MCF 10A (cell line): Measurements from ENCODE around the gene CXCL8. TPM values are rescaled to one million over a fixed set of nuclear protein-coding genes. Genes with fewer than 3 reads are reported as not detected.

Source experiments
- BruUV-seq: library from RNA; stranded (reverse); fragments of 400-500 nt; replicated peaks from 2 replicates; lab custom pipeline; 2021; lab: Mats Ljungman, UMichigan
- CTCF ChIA-PET: fragments of 300-600 bp; sonication (Branson Sonifier 250); formaldehyde crosslinking; extraction: SDS; loops from one replicate; lab custom pipeline; 2021; ENCODE audit warnings: antibody characterized with exemption, inconsistent platforms; lab: Yijun Ruan, JAX
- POLR2A ChIA-PET: fragments of 300-600, 350-650 bp; sonication (Branson Sonifier 250); formaldehyde crosslinking; extraction: SDS; loops from one replicate; lab custom pipeline; 2020; ENCODE audit warnings: antibody characterized with exemption, inconsistent platforms; lab: Yijun Ruan, JAX
- DNase-seq: peaks from one replicate; pipeline ENCODE4 v3.0.0-alpha.2; 2018; ENCODE audit not compliant: unreplicated experiment
- H3K27ac Mint-ChIP-seq: one replicate; pipeline ENCODE4 v1.8.0; 2022; ENCODE audit warnings: mild to moderate bottlenecking, low read depth, mixed read lengths; ENCODE audit not compliant: unreplicated experiment
- H3K27me3 Mint-ChIP-seq: one replicate; pipeline ENCODE4 v1.8.0; 2022; ENCODE audit warnings: mixed read lengths; ENCODE audit not compliant: insufficient read depth, unreplicated experiment
- H3K36me3 Mint-ChIP-seq: one replicate; pipeline ENCODE4 v1.8.0; 2022; ENCODE audit warnings: mild to moderate bottlenecking, moderate library complexity, mixed read lengths; ENCODE audit not compliant: insufficient read depth, unreplicated experiment
- H3K4me1 Mint-ChIP-seq: one replicate; pipeline ENCODE4 v1.8.0; 2022; ENCODE audit warnings: mixed read lengths; ENCODE audit not compliant: insufficient read depth, unreplicated experiment
- H3K4me3 Mint-ChIP-seq: one replicate; pipeline ENCODE4 v1.8.0; 2022; ENCODE audit warnings: mild to moderate bottlenecking, moderate library complexity, mixed read lengths; ENCODE audit not compliant: unreplicated experiment
- H3K9me3 Mint-ChIP-seq: one replicate; pipeline ENCODE4 v1.8.0; 2022; ENCODE audit warnings: mixed read lengths; ENCODE audit not compliant: unreplicated experiment
- CTCF ChIP-seq: fragments of 200-600 bp; IDR thresholded peaks from one replicate; pipeline ENCODE4 v1.8.0; 2022; ENCODE audit warnings: antibody characterized with exemption, mild to moderate bottlenecking; ENCODE audit not compliant: unreplicated experiment
- intact Hi-C: fragments of 100-400 bp; cut with micrococcal nuclease; formaldehyde crosslinking; loops from 2 replicates; pipeline ENCODE4 v1.14.1; 2022
- total RNA-seq: library from RNA; stranded (reverse); gene quantifications from 2 replicates; pipeline ENCODE4 v1.2.3, GENCODE V29; 2022

CXCL8 gene
- total RNA-seq, 1 experiment from 2014 or later = 36.2 TPM

GRCh38 chr4:73744203-73744602 is 3.8 kb downstream of the CXCL8 start:
- no peak for TF ChIP-seq CTCF
- BruUV-seq = no TSS peak
- Mint-ChIP-seq H3K4me3 (no peak overlapping the region), H3K27ac (no peak overlapping the region), H3K27me3 (no peaks in the 10 kb centered on the region), H3K9me3 (peaks cover 8% of the 10 kb centered on the region), H3K4me1 (peaks cover 18% of the 10 kb centered on the region), H3K36me3 (peaks cover 20% of the 10 kb centered on the region)
- intact Hi-C loops = no loop called here
- no peak for DNase-seq
- POLR2A ChIA-PET = no interaction called here
- CTCF ChIA-PET = no interaction called here

GRCh38 chr4:73750730-73751129 is 10.4 kb downstream of the CXCL8 start:
- H3K27me3 Mint-ChIP-seq = no peaks in the 10 kb centered on the region
- TF ChIP-seq CTCF = no peak
- peaks cover 8% of the 10 kb centered on the region for H3K9me3 Mint-ChIP-seq
- H3K4me3 Mint-ChIP-seq = no peak overlapping the region
- POLR2A ChIA-PET = interaction anchor here (1.2 to 1.5 kb wide), 2 partner anchors 9 kb away, joined by 3 read pairs; no protein-coding TSS in a partner anchor
- H3K27ac Mint-ChIP-seq = no peak overlapping the region
- H3K36me3 Mint-ChIP-seq = no peaks in the 10 kb centered on the region
- no TSS peak for BruUV-seq
- no peak for DNase-seq
- intact Hi-C loops = no loop called here
- CTCF ChIA-PET = no interaction called here
- peaks cover 18% of the 10 kb centered on the region for H3K4me1 Mint-ChIP-seq

- intact Hi-C loops = no loop called here
- no peaks in the 10 kb centered on the region for H3K27me3 Mint-ChIP-seq
- CTCF ChIA-PET = no interaction called here
- H3K4me1 Mint-ChIP-seq = peaks cover 18% of the 10 kb centered on the region
- POLR2A ChIA-PET = interaction anchor here (1.2 to 1.5 kb wide), 2 partner anchors 8 to 9 kb away, joined by 3 read pairs; no protein-coding TSS in a partner anchor
- no TSS peak for BruUV-seq
- TF ChIP-seq CTCF = no peak
- H3K9me3 Mint-ChIP-seq = peaks cover 8% of the 10 kb centered on the region
- H3K4me3 Mint-ChIP-seq = no peak overlapping the region
- no peaks in the 10 kb centered on the region for H3K36me3 Mint-ChIP-seq
- H3K27ac Mint-ChIP-seq = no peak overlapping the region
- DNase-seq = no peak
Measured at GRCh38 chr4:73751166-73751565, 10.8 kb downstream of the CXCL8 start.

- CTCF ChIA-PET = no interaction called here
- H3K9me3 Mint-ChIP-seq = peaks cover 8% of the 10 kb centered on the region
Measured at GRCh38 chr4:73751830-73752229, 11.5 kb downstream of the CXCL8 start.

More at GRCh38 chr4:73751830-73752229, 11.5 kb downstream of the CXCL8 start:
- no peak for DNase-seq
- no TSS peak for BruUV-seq
- H3K4me1 Mint-ChIP-seq = peaks cover 18% of the 10 kb centered on the region
- no peaks in the 10 kb centered on the region for H3K27me3 Mint-ChIP-seq
- intact Hi-C loops = no loop called here
- no peak overlapping the region for H3K4me3 Mint-ChIP-seq
- no peak overlapping the region for H3K27ac Mint-ChIP-seq
- POLR2A ChIA-PET = interaction anchor here (1.5 kb wide), 1 partner anchor 8 kb away, joined by 3 read pairs; no protein-coding TSS in a partner anchor
- no peaks in the 10 kb centered on the region for H3K36me3 Mint-ChIP-seq
- no peak for TF ChIP-seq CTCF
